Neural progenitor cell (in vitro differentiated cells): ENCODE measurements around the gene CFAP45. TPM values are rescaled to one million over a fixed set of nuclear protein-coding genes. Genes with fewer than 3 reads are reported as not detected.

Source experiments
- DNase-seq: peaks from one replicate; pipeline ENCODE4 v3.0.0-alpha.2; 2016; ENCODE audit warnings: low spot score
- H2AFZ ChIP-seq: fragments of 200-600 bp; sonication (generic); replicated peaks from 2 replicates; pipeline ENCODE4 v1.6.1; 2016; ENCODE audit warnings: antibody characterized with exemption
- H3F3A ChIP-seq: fragments of 200-600 bp; sonication (generic); 2 replicates; pipeline ENCODE4 v1.6.1; 2016; ENCODE audit warnings: antibody characterized with exemption, low read depth
- H3K27ac ChIP-seq: fragments of 200-600 bp; sonication (generic); 2 replicates; pipeline ENCODE4 v1.5.1; 2016; ENCODE audit warnings: mild to moderate bottlenecking
- H3K27me3 ChIP-seq: fragments of 200-600 bp; sonication (generic); 2 replicates; pipeline ENCODE4 v1.6.1; 2016; ENCODE audit warnings: mild to moderate bottlenecking, moderate library complexity
- H3K36me3 ChIP-seq: fragments of 200-600 bp; sonication (generic); 2 replicates; pipeline ENCODE4 v1.5.1; 2016
- H3K4me1 ChIP-seq: fragments of 200-600 bp; sonication (generic); 2 replicates; pipeline ENCODE4 v1.6.1; 2016; ENCODE audit warnings: mixed run types
- H3K4me2 ChIP-seq: fragments of 200-600 bp; sonication (generic); 2 replicates; pipeline ENCODE4 v1.6.1; 2016
- H3K4me3 ChIP-seq: fragments of 200-600 bp; sonication (generic); 2 replicates; pipeline ENCODE4 v1.5.1; 2016
- H3K79me2 ChIP-seq: fragments of 200-600 bp; sonication (generic); 2 replicates; pipeline ENCODE4 v1.6.1; 2016; ENCODE audit warnings: low read depth
- H3K9ac ChIP-seq: fragments of 200-600 bp; sonication (generic); 2 replicates; pipeline ENCODE4 v1.6.1; 2016
- H3K9me3 ChIP-seq: fragments of 200-600 bp; sonication (generic); 2 replicates; pipeline ENCODE4 v1.5.1; 2016; ENCODE audit warnings: low read depth
- H4K20me1 ChIP-seq: fragments of 200-600 bp; sonication (generic); 2 replicates; pipeline ENCODE4 v1.6.1; 2016; ENCODE audit warnings: low read depth
- H3K27ac Mint-ChIP-seq: 3 replicates; pipeline ENCODE4 v1.8.0; 2021; ENCODE audit warnings: mixed read lengths
- H3K27me3 Mint-ChIP-seq: 2 replicates; pipeline ENCODE4 v1.8.0; 2022; ENCODE audit warnings: low read depth, mild to moderate bottlenecking, inconsistent platforms, moderate library complexity, mixed read lengths; ENCODE audit not compliant: insufficient read depth
- H3K36me3 Mint-ChIP-seq: 3 replicates; pipeline ENCODE4 v1.8.0; 2021; ENCODE audit warnings: mixed read lengths
- H3K4me1 Mint-ChIP-seq: 3 replicates; pipeline ENCODE4 v1.8.0; 2021; ENCODE audit warnings: mixed read lengths
- H3K4me3 Mint-ChIP-seq: 3 replicates; pipeline ENCODE4 v1.8.0; 2021; ENCODE audit warnings: mild to moderate bottlenecking, moderate library complexity, mixed read lengths
- H3K9me3 Mint-ChIP-seq: 3 replicates; pipeline ENCODE4 v1.8.0; 2020; ENCODE audit warnings: mixed read lengths
- CTCF ChIP-seq: fragments of 200-600 bp; sonication (generic); IDR thresholded peaks from 2 replicates; pipeline ENCODE4 v1.5.1; 2017; ENCODE audit warnings: antibody characterized with exemption, mild to moderate bottlenecking
- EZH2 ChIP-seq: fragments of 200-600 bp; sonication (generic); IDR thresholded peaks from 2 replicates; pipeline ENCODE4 v1.6.1; 2017; ENCODE audit warnings: antibody characterized with exemption, mild to moderate bottlenecking, moderate library complexity
- EZH2phosphoT487 ChIP-seq: fragments of 200-600 bp; sonication (generic); IDR thresholded peaks from 2 replicates; pipeline ENCODE4 v1.6.1; 2017; ENCODE audit warnings: antibody characterized with exemption
- total RNA-seq: library from RNA; depleted of rRNA; stranded (reverse); fragments of >200 nt; gene quantifications from 2 replicates; pipeline ENCODE4 v1.2.3, GENCODE V29; 2015; ENCODE audit warnings: low replicate concordance

The CFAP45 gene
- total RNA-seq, 1 donor from 2014 or later = not detected

GRCh38 chr1:159854116-159854692 is 45.8 kb downstream of the CFAP45 start:
- Histone ChIP-seq H3K9me3 (no peaks in the 10 kb centered on the region), H3K4me2 (peak overlapping the region; percentile 87), H4K20me1 (no peaks in the 10 kb centered on the region), H3F3A (no peaks in the 10 kb centered on the region), H3K27ac (no peak overlapping the region), H3K27me3 (peaks cover 70% of the 10 kb centered on the region), H3K79me2 (no peaks in the 10 kb centered on the region), H3K4me1 (peaks cover 10% of the 10 kb centered on the region), H2AFZ (no peak overlapping the region), H3K36me3 (no peaks in the 10 kb centered on the region), H3K9ac (no peak overlapping the region), H3K4me3 (peak overlapping the region; percentile 47)
- Mint-ChIP-seq H3K27ac (no peak overlapping the region), H3K4me1 (peaks cover 13% of the 10 kb centered on the region), H3K27me3 (peaks cover 34% of the 10 kb centered on the region), H3K36me3 (no peaks in the 10 kb centered on the region), H3K4me3 (peak overlapping the region; percentile 87), H3K9me3 (peaks cover 3% of the 10 kb centered on the region)
- no peak for TF ChIP-seq CTCF
- no peak for TF ChIP-seq EZH2
- DNase-seq = peak; percentile 73

- Histone ChIP-seq H3K4me2 (peak overlapping the region; percentile 87), H4K20me1 (no peaks in the 10 kb centered on the region), H3F3A (no peaks in the 10 kb centered on the region), H3K79me2 (no peaks in the 10 kb centered on the region), H2AFZ (no peak overlapping the region), H3K36me3 (no peaks in the 10 kb centered on the region), H3K27me3 (peaks cover 70% of the 10 kb centered on the region), H3K9me3 (no peaks in the 10 kb centered on the region), H3K27ac (no peak overlapping the region), H3K9ac (no peak overlapping the region), H3K4me1 (peaks cover 10% of the 10 kb centered on the region), H3K4me3 (peak overlapping the region; percentile 47)
- peaks cover 36% of the 10 kb centered on the region for H3K27me3 Mint-ChIP-seq
- DNase-seq = no peak
- H3K4me3 Mint-ChIP-seq = peak overlapping the region; percentile 87
- no peaks in the 10 kb centered on the region for H3K36me3 Mint-ChIP-seq
- no peak overlapping the region for H3K27ac Mint-ChIP-seq
- TF ChIP-seq CTCF (no peak), EZH2phosphoT487 (no peak), EZH2 (no peak)
- peaks cover 3% of the 10 kb centered on the region for H3K9me3 Mint-ChIP-seq
- H3K4me1 Mint-ChIP-seq = peaks cover 13% of the 10 kb centered on the region
These were observed 46.4 kb downstream of the CFAP45 start for GRCh38 chr1:159853417-159854115.

- Histone ChIP-seq H2AFZ (no peak overlapping the region), H4K20me1 (no peaks in the 10 kb centered on the region), H3K79me2 (no peaks in the 10 kb centered on the region), H3F3A (no peaks in the 10 kb centered on the region), H3K27ac (no peak overlapping the region), H3K4me2 (no peak overlapping the region), H3K9ac (no peak overlapping the region), H3K4me1 (peaks cover 10% of the 10 kb centered on the region), H3K9me3 (no peaks in the 10 kb centered on the region), H3K4me3 (no peak overlapping the region), H3K36me3 (no peaks in the 10 kb centered on the region), H3K27me3 (peaks cover 53% of the 10 kb centered on the region)
- Mint-ChIP-seq H3K27me3 (peaks cover 36% of the 10 kb centered on the region), H3K36me3 (no peaks in the 10 kb centered on the region), H3K27ac (no peak overlapping the region), H3K4me1 (peaks cover 10% of the 10 kb centered on the region), H3K4me3 (no peak overlapping the region), H3K9me3 (no peaks in the 10 kb centered on the region)
- TF ChIP-seq EZH2phosphoT487 (no peak), EZH2 (no peak), CTCF (no peak)
- DNase-seq = no peak
These were observed 48.6 kb downstream of the CFAP45 start for GRCh38 chr1:159851407-159851806.
